HG03175 (cell line): Measurements from ENCODE around the gene FAM24B.
A peak's percentile ranks its signal among the peaks of the same experiment; 100 is the strongest.
"Not testable (repeated sequence)": the region's sequence is repeated elsewhere in the genome, so short reads cannot be mapped to it uniquely, and the experiment has no call there.

Experiments used
- ATAC-seq: cut with Tn5 transposase; IDR thresholded peaks from one replicate; pipeline ENCODE4 v1.9.1; 2021; ENCODE audit warnings: mild to moderate bottlenecking, moderate library complexity; ENCODE audit not compliant: unreplicated experiment

Gene FAM24B, protein sequence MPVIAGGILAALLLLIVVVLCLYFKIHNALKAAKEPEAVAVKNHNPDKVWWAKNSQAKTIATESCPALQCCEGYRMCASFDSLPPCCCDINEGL

DNA sequence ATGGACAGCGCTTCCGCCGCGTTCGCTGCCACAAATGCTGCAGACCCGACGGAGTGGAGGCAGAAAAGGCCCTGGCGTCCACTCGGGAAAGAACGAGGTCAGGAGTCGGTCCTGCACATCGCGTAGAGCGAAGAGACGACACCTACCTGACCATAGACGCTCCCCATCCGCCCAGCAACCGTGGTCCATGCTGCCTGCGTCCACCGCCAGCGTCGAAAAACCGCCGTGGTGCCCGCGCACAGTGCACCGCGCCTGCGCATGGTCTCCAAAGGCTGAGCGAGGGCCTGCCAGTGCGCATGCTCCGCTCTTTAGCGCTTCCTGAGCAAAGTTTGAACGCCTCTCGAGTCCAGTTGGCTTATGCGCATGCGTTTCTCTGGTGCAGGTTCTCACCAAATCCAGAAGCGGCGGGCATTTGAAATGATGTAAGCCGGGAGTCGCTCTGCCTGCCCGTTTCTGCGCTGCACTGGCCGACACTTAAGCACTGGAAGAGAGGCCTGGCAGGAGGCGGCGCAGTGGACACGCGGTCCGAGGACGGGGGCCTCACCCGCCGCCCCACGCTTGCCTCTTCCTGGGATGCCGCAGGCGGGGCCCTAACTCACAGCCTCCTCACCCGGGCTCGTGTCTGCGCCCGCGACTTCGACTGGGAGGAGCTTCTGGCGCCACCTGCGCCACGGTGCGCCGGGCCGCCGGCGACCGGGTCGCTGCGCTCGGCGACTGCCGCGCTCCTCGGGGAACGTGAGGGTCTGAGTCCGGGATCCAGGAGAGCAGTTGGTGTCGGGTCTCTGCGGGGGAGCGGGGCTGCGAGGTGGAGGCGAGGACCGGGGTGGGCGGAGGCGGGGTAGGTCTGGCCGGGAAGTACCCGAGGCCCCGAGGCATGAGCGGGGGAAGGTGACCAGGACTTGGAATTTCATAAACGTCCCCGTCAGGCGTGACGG, at the start of gene FAM24B:
FAM24B (minus strand) TSS at position 243 of the 935 bp plus-strand sequence. CDS start 29,066 bp downstream, outside the sequence.
- ATAC-seq, result peak; percentile 81

DNA sequence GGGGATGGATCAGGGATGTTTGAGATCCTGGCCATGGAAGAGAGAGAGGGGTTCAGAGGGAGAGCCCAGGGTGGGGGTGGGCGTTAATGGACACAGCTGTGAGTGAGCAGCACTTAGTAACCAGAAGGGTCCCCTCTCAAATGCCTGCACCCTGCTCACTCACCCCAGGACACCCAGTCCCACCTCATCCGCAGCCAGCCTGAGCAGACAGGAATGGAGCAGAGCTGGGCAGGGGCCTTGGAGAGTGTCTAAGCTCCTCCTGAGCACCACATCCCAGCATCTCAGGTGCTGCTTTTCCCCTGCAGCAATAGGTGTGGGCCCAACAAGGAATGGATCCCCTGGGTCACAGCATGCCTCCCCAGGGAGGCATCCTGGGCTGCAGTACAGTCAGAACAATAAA, 36.3 kb upstream of the FAM24B start:
- ATAC-seq, result no peak

DNA sequence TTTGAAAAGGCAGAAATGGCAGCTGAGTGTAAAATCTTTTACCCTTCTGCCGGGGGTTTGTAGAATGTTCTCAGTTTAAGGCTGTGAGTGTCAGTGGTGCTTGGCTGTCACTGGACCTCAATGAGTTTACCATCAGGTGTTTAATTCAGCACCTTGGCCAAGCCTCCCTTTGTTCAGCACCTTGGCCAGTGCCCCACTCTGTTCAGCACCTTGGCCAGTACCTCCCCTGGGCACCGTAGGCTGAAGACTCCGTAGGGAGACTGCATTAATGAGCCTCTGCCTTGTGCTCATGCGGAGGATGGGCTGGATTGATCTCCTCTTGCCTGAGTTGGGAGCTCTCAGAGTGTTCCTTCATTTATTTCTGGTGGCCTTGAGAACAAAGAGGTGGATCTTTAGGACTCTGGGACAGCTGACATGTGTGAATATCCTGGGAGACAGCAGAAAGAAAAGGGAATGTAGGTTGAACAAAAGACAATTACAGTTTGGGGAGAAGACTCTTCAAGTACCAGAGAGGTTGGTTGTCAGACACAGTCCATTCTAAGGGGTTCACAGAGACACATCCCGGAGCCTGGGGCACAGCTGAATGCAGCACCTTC, 32.6 kb upstream of the FAM24B start:
- ATAC-seq, result no peak

DNA sequence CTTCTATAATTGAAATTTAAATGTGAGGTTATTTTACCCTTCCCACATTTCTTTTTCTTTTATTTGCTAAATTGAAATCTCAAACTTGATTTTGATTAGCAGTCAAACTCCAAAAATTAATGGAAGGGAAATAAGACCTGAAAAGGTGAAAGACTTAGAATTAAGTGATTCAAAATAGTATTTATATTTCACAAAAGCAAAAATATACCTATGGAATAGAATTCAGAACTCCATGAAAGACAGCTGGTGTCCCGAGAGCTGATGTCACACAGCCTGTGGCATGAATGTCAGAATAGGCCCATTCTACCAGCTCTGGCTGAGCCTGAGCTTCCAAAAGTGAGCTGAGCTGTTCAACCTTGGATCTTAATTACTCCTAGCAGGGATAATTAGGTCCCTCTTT, 30.9 kb upstream of the FAM24B start, which contains the start of gene FAM24A:
FAM24A (plus strand) TSS at position 301 of the 400 bp plus-strand sequence. CDS start 1,025 bp downstream, outside the sequence.
- ATAC-seq, result no peak

DNA sequence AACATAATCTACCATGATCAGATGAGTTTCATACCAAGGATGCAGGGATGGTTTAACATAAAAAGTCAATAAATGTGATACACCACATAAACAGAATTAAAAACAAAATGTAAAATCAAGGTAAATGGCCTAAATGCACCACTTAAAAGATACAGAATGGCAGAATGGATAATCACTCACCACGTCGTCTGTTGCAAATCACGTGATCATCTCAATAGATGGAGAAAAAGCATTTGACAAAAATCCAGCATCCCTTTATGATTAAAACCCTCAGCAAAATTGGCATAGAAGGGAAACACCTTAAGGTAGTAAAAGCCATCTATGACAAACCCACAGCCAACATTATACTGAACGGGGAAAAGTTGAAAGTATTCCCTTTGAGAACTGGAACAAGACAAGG, 24.5 kb upstream of the FAM24B start:
- ATAC-seq, result not testable (repeated sequence)

DNA sequence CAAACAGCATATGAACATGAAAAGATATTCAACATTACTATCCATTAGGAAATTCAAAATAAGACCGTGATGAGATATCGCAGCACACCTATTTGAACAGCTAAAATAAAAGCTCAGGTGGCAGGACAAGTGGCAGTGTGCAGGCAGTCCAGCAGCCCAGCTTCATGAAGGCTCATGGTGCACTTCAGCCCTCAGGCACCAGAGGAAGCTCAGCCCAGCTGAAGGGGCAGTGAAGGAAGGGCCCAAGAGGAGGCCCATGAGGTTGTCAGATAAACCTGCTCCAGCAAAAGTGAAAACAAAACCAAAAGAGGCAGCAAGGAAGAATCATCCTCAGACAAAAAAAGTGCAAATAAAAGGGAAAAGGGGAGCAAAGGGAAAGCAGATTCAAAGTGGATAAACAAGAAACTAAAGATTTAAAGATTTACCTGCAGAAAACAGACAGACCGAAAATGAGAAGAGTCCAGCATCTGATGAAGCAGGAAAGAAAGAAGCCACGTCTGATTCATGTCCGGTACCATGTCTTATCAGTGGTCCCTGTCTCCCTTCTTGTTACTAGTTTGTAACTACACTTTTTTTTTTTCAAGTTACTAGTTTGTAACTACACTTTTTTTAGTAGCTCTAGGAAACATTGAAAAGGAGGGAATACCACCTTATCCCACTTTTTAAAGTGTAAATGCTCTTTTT, 15.0 kb upstream of the FAM24B start:
- no peak for ATAC-seq

DNA sequence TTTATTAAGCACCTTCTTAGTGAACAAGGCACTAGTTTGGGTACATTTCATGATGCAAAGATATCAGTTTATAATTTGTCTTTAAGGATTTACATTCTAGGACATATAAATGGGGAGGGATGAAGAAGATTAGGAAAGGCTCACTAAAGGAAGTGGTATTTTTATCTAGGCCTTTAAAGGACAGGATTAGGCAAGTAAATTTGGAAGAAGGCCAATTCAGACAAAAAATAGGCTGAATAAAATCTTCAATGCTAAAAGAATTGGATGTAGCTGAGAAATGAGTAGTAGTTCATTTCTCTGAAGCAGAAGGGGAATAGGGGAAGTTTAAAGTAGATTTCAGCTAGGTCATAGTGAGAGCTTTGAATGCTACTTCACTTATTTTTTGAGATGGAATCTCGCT, 4.8 kb upstream of the FAM24B start:
- ATAC-seq, result no peak

DNA sequence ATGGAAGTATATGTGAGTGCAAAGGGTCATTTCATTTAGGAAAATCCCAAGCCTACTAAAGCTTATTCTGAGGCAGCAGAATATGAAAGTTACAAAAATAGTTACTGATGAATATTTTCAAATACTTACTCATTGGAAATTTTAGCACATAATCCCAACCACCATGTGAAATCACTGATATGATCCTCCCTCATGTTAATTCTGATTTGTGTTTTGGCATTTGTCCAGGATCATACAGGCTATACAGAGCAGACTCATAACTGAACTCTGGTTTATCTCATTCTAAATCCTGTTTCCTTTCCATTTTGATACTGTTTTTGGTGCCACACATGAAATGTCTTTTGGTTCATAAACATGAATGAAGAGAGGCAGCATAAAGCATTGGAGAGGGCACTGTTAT, 3.4 kb upstream of the FAM24B start:
- no peak for ATAC-seq

DNA sequence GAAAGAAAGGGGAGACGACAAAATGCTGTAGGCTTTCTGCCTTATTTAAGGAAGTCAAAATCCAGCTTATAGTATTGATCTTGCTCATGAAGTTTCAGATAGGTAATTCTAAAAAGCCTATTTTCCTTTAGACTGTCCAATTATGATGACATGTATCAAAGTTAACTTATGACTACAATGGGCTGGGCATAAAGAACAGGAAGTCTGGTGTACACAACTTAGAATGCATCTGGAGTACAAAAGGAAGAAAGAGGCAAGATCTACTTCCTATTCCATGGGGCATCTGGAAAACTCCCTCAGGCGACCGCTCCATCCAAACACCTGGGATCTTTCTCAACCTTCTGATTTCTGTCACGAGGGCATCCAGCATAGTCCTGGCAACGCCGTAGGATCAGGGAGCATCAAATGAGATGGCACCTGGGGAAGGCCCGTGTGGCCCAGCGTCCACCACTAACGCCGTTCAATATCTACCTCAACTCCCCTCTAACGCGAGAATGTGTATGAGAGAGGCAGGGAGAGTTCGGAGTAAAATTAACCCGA, 512 bp downstream of the FAM24B start:
- peak; percentile 19 for ATAC-seq

DNA sequence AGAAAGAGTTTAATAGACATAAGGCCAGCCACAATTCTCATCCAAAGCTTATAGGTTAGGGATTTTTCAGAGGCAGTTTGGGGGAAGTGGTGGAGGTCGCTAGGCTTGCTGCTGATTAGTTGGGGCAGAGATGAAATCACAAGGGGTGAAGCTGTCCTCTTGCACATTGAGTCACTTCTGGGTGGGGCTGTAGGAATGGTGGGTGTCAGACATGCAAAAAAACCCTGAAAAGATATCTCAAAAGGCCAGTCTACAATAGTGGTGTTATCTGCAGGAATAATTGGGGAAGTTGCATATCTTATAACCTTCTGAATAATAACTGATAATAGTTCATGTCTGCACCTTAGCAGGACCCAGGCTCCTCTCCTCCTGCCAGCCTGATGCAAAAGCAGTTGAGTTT, 2.1 kb downstream of the FAM24B start:
- no peak for ATAC-seq

DNA sequence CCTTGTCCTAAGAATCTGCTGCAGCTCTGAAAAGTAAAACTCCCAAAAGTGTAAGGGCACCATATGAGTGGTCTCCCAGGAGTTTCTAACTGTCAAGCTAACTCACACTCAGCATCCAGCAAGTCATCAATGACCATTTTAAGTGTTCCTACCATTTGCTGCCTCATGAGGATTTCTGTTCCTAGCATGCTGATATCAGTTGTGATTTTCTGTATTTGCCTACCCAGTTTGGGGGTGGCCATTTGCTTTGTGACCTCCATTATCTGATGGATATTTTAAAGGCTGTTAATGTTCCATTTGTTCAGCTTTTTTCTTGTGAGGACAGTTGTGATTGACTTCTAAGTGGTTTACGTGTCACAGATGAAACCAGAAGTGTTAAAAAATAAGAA, 2.9 kb downstream of the FAM24B start:
- ATAC-seq, result no peak

DNA sequence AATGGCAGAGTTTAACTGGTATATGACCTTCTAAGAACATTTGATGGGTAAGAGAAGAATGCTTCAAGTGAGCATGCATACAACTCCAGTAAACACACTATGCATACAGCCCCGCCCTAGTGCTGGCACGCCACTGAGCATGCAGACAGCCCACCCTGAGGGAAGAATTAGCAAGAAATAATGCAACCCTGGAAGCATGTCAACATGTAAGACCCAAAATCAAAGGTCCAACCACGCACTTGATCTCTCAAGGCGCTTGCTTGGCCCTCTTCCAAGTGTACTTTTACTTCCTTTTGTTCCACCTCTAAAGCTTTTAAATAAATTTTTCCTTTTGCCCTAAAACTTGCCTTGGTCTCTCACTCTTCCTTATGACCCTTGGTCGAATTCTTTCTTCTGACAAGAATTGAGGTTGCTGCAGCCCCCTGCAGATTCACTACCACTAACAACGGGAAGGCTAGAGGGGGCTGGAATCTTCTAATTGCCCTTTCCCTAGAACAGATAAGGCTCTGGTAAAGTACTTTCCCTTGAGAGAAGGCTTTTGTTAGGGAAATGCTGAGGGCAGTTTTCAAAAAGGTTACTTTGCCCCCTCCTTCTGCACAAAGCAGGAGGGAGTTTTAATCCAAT, 3.4 kb downstream of the FAM24B start:
- ATAC-seq, result no peak

DNA sequence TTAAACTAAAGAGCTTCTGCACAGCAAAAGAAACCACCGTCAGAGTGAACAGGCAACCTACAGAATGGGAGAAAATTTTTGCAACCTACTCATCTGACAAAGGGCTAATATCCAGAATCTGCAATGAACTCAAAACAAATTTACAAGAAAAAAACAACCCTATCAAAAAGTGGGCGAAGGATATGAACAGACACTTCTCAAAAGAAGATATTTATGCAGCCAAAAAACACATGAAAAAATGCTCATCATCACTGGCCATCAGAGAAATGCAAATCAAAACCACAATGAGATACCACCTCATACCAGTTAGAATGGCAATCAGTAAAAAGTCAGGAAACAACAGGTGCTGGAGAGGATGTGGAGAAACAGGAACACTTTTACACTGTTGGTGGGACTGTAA, 7.4 kb downstream of the FAM24B start:
- not testable (repeated sequence) for ATAC-seq

DNA sequence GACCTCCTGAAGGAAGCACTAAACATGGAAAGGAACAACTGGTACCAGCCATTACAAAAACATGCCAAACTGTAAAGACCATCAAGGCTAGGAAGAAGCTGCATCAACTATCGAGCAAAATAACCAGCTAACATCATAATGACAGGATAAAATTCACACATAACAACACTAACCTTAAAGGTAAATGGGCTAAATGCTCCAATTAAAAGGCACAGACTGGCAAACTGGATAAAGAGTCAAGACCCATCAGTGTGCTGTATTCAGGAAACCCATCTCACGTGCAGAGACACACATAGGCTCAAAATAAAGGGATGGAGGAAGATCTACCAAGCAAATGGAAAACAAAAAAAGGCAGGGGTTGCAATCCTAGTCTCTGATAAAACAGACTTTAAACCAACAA, 10.6 kb downstream of the FAM24B start:
- ATAC-seq, result not testable (repeated sequence)

DNA sequence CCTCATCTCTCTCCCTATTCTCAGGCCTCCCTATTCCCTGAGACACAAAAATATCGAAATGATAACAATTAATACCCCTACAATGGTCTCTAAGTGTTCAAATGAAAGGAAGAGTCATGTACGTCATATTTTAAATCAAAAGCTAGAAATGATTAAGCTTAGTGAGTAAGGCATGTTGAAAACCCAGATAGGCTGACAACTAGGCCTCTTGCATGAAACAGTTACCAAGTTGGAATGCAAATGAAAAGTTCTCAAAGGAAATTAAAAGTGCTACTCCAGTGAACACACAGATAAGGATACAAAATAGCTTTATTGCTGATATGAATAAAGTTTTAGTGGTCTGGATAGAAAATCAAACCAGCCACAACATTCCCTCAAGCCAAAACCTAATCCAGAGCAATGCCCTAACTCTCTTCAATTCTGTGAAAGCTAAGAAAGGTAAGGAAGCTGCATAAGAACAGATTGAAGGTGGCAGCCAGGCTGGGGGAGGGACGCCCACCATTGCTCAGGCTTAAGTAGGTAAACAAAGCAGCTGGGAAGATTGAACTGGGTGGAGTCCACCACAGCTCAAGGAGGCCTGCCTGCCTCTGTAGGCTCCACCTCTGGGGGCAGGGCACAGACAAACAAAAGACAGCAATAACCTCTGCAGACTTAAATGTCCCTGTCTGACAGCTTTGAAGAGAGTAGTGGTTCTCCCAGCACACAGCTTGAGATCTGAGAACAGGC, 12.5 kb downstream of the FAM24B start:
- not testable (repeated sequence) for ATAC-seq

DNA sequence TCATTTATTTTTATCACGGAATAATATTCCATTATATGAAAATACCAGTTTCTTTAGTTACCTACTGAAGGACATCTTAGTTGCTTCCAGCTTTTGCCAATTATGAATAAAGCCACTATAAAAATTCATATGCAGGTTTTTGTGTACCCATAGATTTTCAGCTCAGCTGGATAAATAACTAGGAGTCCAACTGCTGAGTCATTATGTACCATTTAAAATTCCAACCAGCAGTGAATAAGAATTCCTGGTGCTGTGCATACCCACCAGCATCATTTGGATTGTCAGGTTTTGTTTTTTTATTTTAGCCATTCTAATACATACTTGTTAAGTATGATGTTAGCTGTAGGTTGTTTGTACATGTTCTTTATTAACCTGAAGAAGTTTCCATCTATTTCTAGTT, 14.5 kb downstream of the FAM24B start:
- no peak for ATAC-seq

DNA sequence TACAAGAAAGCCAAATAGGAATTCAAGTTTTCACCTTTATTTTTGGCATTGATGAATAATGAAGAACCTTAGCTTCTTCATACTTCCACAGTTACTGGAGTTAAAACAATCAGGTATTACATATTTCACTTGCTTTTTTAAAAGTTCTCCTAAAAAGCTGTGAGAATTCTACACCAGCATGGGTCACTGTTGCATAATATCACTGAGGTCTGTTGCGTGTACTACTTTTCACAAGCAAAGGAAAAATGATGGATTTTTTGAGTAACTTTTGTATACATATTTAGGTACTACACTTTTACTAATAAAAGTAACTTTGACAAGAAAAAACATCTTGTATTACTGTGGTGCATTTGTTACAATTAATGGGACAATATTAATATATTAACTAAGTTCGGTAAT, 15.2 kb downstream of the FAM24B start:
- no peak for ATAC-seq

DNA sequence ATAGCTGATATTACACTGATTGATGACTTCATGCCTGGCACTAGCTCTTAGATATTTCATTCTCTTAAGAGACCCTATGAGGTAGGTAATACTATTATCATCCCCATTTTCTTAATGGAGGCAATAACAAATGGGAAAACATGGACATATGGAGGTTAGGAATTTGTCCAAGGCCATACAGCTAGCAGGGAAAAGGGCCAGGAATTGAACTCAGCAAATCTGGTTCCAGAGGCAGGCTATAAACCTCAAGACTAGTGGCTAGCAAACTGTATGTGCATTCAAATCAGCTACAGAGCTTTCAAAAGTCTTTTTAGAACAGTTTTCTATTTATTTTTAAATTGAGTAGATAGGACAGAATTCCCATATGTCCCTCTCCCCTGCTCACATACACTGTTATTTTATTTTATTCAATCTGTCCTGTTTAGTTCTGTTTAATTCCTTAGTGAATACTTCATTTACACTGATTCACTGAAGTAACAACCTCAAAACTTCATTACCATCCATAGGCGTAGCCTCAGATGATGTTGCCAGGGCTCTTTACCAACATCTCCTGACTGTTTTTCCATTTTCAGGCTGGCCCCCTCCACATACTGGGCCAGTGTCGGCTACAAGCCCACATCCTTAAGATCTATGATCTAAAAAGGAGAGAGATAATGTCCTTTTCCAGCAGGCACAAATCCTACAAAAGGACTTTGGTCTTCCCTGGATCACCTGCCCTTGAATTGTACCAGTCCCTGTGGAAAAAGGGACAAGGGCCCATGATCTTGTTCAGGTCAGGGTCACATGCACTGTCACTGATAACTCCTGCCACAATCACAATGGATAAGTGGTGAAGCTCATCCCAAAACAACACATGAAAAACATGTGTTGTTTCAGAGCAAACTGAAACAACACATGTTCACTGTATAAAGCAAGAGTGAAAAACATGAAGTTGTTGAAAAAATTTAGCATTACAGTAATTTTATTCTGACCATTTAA, 15.9 kb downstream of the FAM24B start:
- ATAC-seq, result no peak

DNA sequence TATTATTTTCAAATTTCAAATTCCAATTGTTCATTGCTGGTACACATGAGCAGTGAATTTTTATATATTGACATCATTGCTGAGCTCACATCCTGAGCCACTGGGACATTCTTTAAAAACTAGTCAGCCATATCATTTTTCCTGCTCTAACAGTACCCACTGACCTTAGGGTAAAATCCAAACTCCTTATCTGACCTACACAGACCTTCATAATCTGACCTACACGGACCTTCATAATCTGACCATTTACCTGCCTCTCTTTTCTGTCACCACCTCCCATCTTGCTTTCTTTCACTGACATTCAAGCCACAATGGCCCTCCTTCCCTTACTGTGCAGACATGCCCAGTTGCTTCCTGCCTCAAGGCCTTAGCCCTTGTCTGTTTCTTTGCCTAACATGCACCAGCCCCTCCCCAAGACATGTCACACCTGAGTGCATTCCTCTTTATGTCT, 17.6 kb downstream of the FAM24B start:
- ATAC-seq, result no peak
